DMS53 (cell line): ENCODE results near the gene PDGFB.

Experiments
- DNase-seq: peaks from one replicate; lab custom pipeline; 2025; lab: John Stamatoyannopoulos, UW

The PDGFB gene

GRCh38 chr22:39174498-39175352 lies 70.1 kb downstream of the PDGFB start:
- peak; percentile 29 for DNase-seq

GRCh38 chr22:39173787-39174497 lies 70.8 kb downstream of the PDGFB start:
- DNase-seq, result no peak
